GM21381 (cell line): ENCODE measurements around the gene DIRAS1.
"Not testable (repeated sequence)": the region's sequence is repeated elsewhere in the genome, so short reads cannot be mapped to it uniquely, and the experiment has no call there.

Experiments used
- ATAC-seq: cut with Tn5 transposase; IDR thresholded peaks from one replicate; pipeline ENCODE4 v1.9.1; 2021; ENCODE audit warnings: mild to moderate bottlenecking, moderate library complexity; ENCODE audit not compliant: unreplicated experiment

Gene DIRAS1

DNA sequence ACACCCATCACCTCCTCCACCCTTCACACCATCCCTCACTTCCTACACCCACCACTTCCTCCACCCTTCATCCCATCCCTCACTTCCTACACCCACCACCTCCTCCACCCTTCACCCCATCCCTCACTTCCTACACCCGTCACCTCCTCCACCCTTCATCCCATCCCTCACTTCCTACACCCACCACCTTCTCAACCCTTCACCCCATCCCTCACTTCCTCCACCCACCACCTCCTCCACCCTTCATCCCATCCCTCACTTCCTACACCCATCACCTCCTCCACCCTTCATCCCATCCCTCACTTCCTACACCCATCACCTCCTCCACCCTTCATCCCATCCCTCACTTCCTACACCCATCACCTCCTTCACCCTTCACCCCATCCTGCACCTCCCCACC lies 7.1 kb downstream of the DIRAS1 start:
- ATAC-seq = not testable (repeated sequence)

- not testable (repeated sequence) for ATAC-seq
Measured at GRCh38 chr19:2713170-2713569, 8.0 kb downstream of the DIRAS1 start.

- no peak for ATAC-seq
Measured at GRCh38 chr19:2711875-2712205, 9.3 kb downstream of the DIRAS1 start.

DNA sequence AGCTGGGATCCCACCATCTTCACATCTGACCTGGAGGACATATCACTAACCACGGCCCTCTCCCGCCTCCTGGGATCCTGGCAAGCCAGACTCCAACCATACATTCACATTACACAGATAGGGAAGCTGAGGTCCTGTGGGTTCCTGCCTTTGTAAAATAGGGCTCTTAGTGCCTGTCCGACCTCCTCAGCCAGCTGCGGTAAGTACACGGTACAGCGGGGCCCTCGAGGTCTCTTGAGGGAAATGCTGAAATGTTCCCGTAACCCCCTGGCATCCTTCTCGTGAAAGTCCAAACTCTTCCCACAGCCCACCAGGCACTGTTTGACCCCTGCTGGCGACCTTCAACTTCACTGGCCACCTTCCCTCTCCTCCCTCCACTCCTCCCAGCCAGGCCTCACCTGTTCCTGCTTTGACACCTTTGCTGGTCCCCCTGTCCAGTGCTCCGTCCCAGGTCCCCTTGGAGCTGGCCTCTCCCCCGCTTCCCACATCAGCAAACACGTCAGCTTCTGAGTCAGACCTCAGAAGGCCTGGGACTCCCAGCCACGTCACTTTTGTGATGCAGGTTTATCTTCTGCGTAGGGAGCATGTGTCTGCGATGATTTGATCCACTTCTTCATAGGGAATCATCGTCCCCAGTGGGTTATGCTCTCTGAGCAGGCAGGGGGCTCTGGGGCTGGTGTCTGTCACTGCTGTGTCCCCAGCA lies 9.8 kb downstream of the DIRAS1 start:
- no peak for ATAC-seq

DNA sequence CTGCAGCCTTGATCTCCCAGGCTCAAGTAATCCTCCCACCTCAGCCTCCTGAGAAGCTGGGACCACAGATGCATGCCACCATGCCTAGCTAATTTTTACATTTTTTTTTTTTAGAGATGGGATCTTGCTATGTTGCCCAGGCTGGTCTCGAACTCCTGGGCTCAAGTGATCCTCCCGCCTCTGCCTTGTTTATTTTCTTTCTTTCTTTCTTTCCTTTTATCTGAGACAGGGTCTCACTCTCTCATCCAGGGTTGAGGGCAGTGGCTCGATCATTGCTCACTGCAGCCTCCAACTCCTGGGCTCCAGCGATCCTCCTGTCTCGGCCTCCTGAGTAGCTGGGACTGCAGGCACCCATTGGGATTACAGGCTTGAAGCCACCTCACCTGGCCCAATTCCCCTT lies 14.9 kb downstream of the DIRAS1 start:
- ATAC-seq = no peak

DNA sequence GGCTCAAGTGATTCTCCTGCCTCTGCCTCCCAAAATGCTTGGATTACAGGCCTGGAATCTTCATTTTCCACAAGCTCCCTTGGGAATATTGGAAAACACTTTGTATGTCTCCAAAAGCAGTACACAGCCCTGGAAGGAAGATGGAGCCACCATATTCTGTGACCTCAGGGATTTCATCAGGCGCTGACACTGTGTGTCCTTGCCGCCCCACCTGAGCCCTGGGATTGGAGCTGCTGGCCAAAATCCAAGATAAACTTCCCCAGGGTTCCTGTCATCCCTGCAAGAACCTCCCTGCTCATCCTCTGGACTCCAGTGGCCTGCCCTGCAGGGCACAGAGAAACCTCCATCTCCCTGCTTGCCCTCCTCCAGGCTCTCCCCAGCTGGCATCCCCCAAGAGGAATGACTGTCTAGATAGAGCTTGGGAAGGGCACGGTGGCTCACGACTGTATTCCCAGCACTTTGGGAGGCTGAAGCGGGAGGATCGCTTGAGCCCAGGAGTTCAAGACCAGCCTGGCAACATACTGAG lies 17.4 kb downstream of the DIRAS1 start:
- no peak for ATAC-seq

GRCh38 chr19:2703077-2703437 lies 18.1 kb downstream of the DIRAS1 start:
- ATAC-seq = no peak

GRCh38 chr19:2702170-2703076 lies 18.7 kb downstream of the DIRAS1 start, which contains the start of gene GNG7:
TSS of gene GNG7 (minus strand) at chr19:2702694. CDS start at chr19:2520688, 182,006 bp downstream.
- peak; percentile 74 for ATAC-seq

DNA sequence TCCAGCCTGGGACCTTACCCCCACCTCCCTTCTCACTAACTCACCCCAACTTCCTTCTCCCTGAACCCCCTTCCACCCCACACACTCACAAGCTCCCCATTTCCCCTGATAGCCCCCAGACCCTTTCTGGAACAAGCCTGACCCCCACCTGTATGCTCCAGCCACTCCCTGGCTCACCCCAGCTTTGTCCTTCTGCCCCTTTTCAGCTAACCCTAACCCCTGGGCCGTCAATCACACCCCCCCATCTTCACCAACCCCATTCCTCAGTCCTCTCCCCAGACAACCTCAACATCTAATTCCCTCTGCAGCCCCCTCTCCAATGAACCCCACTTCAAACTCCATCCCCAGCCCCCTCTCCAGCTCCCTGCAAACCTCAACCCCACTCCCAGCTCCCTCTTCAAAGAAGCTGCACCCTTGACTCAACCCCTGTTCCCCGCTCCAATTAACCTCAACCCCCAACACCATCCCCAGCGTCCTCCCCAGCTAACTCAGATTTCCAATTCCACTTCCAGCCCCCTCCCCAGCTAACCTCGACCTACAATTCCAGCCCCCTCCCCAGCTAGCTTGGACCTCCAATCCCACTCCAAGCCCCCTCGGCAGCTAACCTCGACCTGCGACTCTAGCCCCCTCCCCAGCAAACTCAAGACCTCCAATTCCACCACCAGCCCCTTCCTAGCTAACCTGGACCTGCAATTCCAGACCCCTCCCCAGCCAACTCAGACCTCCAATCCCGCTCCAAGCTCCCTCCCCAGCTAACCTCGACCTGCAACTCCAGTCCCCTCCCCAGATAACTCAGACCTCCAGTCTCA lies 19.6 kb downstream of the DIRAS1 start:
- ATAC-seq = no peak

DNA sequence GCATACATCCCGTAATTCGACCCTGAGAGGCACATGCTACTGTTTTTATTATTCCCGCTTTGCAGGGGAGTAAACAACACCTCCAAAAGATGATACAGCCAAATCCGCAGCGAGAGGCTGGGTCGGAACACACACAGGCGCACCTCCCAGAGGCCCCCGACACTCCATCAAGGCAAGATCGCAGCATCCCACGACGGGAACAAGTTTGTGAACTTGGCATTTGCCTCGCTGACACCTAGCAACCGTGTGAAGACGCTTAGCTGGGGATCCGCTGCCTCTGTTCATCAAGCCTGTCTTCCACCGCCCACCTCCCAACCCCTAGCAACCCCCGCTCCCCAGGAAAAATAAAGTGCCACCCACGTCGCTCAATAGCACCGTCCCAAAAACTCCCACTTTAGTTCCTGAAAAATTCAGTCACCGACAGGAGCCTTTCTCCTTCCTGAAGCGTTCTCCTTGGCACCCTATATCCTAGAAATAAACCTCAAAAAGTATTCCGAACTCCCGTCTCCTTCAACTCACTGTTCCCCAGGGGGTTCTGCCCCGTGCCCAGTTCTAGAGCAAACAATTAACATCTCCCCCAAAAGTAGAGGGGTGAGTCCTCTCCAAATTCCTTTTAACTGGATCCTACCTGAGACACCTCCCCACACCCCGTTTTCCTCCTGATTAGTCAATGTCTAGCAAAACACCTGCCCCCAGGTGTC lies 20.4 kb downstream of the DIRAS1 start:
- ATAC-seq = no peak

DNA sequence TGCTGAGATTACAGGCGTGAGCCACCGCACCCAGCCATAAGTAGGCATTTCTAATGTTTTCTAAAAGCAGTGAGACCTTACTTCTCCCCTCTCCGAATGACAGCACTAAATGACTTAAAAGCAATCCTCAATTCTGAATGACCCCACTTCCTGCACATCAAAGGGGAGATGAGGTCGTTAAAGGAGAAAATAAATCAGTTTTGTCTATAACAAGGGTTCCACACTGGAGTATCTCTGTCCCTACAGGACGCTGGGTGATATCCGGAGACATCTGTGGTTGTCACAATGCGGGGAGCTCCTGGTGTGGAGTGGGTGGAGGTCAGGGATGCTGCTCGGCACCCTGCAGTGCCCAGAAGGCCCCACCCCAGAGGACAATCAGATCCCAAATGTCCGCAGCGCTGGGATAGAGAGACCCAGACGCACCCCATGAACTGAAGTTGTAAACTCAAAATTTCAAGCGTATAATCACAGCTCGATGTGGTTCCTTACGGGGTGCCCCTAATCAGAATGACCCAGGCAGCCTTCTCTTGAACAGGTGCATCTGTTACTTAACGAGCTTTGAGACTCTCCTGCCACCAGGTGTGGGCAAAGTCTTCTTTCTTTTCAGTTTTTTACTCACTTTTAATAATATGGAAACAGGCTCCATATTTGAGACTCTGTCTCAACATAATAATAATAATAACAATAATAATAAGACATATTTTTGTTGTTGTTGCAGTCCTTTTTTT lies 21.6 kb downstream of the DIRAS1 start:
- no peak for ATAC-seq

- ATAC-seq = no peak
Measured at GRCh38 chr19:2694196-2694595, 27.0 kb downstream of the DIRAS1 start.

DNA sequence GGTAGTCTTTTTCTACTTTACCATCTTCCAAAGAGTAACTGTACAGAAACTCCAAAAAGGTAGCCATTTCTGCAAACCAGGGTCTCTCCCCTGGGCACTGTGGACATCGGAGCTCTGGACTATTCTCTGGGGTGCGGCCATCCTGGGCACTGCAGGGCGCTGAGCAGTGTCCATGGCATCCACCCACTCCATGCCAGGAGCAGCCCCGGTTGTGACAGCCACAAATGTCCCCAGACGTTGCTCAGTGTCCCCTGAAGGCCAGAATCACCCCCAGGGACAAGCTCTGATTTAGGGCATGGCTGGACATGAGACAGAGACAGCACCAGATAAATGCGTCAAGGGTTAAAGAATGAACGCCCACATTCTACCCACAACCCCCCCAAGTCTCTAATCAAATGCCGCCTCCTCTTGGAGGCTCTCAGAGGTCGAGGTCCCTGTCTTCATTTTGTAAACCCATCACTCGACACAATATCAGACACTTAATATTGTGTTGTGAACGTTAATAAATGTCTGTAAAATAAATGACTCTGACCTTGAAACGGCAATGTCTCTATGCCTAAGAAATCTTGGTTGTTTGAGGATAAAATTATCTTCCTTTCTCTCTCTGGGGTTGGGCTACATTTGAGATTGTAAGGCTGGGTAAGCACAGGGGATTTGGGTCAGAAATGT lies 27.5 kb downstream of the DIRAS1 start:
- no peak for ATAC-seq

DNA sequence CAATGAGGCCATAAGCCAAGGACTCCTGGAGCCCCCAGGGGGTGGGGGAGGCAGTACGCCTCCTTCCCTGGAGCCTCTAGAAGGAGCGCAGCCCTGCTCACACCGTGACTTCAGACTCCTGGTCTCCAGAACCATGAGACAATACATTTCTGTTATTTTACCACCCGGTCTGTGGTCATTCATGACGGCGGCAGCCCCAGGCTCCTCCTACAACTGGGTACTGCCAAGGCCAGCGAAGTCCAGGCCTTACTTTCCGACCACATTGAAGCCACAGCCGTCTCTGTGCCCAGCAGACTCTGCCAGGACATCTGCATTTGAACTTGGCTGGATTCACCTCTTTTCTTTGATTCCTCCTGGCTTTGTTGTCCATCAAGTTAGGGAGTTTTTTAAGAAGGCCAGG lies 29.2 kb downstream of the DIRAS1 start:
- ATAC-seq = no peak

DNA sequence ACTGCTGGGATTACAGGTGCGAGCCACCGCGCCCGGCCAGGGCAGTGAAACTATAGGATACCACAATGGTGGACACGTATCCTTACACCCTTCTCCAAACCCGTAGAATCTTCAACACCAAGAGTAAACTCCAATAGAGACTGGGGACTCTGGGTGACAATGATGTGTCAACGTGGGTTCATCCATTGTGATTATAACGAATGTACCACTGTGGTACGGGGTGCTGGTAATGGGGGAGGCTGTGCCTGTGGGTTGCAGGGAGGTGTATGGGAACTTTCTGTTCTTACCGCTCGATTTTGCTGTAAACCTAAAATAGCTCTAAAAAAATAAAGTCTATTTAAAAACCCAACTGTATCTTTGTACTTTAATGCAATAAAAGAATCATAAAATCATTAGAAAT lies 30.3 kb downstream of the DIRAS1 start:
- no peak for ATAC-seq

DNA sequence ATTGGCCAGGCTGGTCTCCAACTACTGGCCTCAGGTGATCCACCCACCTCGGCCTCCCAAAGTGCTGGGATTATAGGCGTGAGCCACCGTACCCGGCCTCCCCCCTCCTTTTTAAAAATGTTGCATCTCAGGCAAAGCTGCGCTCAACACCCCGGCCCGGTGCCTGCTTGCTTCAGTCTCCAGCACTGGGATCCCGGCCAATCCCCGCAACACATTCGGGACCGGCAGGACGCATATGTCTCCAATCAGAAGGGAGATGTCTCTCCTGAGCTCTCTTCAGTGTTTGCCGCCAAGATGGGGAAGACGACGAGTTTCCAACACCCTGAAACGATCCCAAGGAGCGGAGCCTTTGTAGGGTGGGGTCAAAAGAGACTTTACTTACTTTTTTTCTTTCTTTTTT lies 34.8 kb downstream of the DIRAS1 start:
- ATAC-seq = no peak

DNA sequence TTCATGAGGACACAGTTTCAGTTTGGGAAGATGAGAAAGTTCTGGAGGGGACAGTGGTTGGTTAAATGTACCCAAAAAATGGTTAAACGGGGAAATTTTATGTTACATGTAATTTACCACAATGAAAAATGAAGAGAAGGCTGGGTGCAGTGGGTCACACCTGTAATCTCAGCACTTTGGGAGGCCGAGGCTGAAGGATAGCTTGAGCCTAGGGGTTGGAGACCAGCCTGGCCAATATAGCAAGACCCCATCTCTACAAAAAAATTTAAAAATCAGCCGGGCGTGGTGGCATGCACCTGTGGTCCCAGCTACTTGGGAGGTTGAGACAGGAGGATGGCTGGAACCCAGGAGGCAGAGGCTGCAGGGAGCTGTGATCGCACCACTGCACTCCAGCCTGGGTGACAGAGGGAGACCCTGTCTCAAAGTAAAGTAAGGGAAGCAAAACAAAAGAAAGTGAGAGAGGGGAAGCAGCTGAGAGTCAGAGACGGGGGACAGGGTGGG lies 35.9 kb downstream of the DIRAS1 start:
- no peak for ATAC-seq

GRCh38 chr19:2683430-2684003 lies 37.7 kb downstream of the DIRAS1 start:
- no peak for ATAC-seq

- ATAC-seq = no peak
Measured at GRCh38 chr19:2680808-2681207, 40.4 kb downstream of the DIRAS1 start.
